H1 (cell line): ENCODE data around the gene SLC19A1. TPM values are rescaled to one million over a fixed set of nuclear protein-coding genes. Genes with fewer than 3 reads are reported as not detected.
A peak's percentile ranks its signal among the peaks of the same experiment; 100 is the strongest.

ENCODE experiments used
- CTCF ChIA-PET: fragments of 300-600 bp; sonication (Branson Sonifier 250); formaldehyde crosslinking; loops from one replicate; lab custom pipeline; 2021; ENCODE audit not compliant: partially characterized antibody; lab: Charles Lee
- POLR2A ChIA-PET: fragments of 300-600 bp; sonication (Branson Sonifier 250); formaldehyde crosslinking; loops from one replicate; lab custom pipeline; 2021; ENCODE audit warnings: inconsistent platforms; ENCODE audit not compliant: partially characterized antibody; lab: Charles Lee
- DNase-seq, 2 experiments: peaks; one replicate each; pipeline versions ENCODE4 v3.0.0 to v3.0.0-alpha.2; 2010 to 2022; ENCODE audit warnings: low spot score in 2 of 2, low read depth in 1 of 2, mixed read lengths in 1 of 2
- FAIRE-seq: peaks from 2 replicates; lab custom pipeline; 2011; peaks lifted over from hg19 to GRCh38; lab: Jason Lieb, UNC
- H2AFZ ChIP-seq: 2 replicates; pipeline ENCODE4 v1.8.1; 2012; ENCODE audit warnings: low read length, inconsistent platforms
- H2AK5ac ChIP-seq: 2 replicates; pipeline ENCODE4 v1.6.1; 2013; ENCODE audit warnings: low read depth, low read length
- H2BK120ac ChIP-seq: replicated peaks from 2 replicates; pipeline ENCODE3; 2013; ENCODE audit warnings: low read depth, low read length, inconsistent platforms
- H2BK12ac ChIP-seq: 2 replicates; pipeline ENCODE4 v1.6.1; 2013; ENCODE audit warnings: low read depth, low read length
- H2BK15ac ChIP-seq: 2 replicates; pipeline ENCODE4 v1.6.1; 2013; ENCODE audit warnings: low read length
- H2BK20ac ChIP-seq: 2 replicates; pipeline ENCODE4 v1.6.1; 2013; ENCODE audit warnings: low read length
- H2BK5ac ChIP-seq: 2 replicates; pipeline ENCODE4 v1.6.1; 2013; ENCODE audit warnings: low read depth, low read length
- H3K14ac ChIP-seq: 2 replicates; pipeline ENCODE4 v1.6.1; 2013; ENCODE audit warnings: inconsistent platforms; ENCODE audit not compliant: insufficient read length
- H3K18ac ChIP-seq: 2 replicates; pipeline ENCODE4 v1.6.1; 2013; ENCODE audit warnings: low read length; ENCODE audit errors: extremely low read depth
- H3K23ac ChIP-seq: 2 replicates; pipeline ENCODE4 v1.6.1; 2013; ENCODE audit warnings: inconsistent platforms; ENCODE audit not compliant: insufficient read length
- H3K23me2 ChIP-seq: 2 replicates; pipeline ENCODE4 v1.6.1; 2013; ENCODE audit warnings: low read depth, low read length
- H3K27ac ChIP-seq: 2 replicates; pipeline ENCODE4 v1.6.1; 2011; ENCODE audit warnings: low read depth, low read length, inconsistent platforms
- H3K27me3 ChIP-seq, 4 experiments: replicated peaks in 1 of 4; 1 replicate in 1 of 4; 2 replicates in 3 of 4; pipeline versions ENCODE4 v1.6.1 to v1.8.1; 2011 to 2013; ENCODE audit warnings: low read length in 3 of 4, mild to moderate bottlenecking in 3 of 4, inconsistent platforms in 2 of 4, mixed read lengths in 2 of 4, moderate library complexity in 1 of 4; ENCODE audit not compliant: control insufficient read depth in 3 of 4, insufficient read depth in 3 of 4; ENCODE audit errors: extremely low read depth in 1 of 4
- H3K36me3 ChIP-seq, 4 experiments: 2 replicates each; pipeline versions ENCODE4 v1.6.1 to v1.8.1; 2011 to 2013; ENCODE audit warnings: mild to moderate bottlenecking in 4 of 4, low read length in 3 of 4, moderate library complexity in 2 of 4, control low read depth in 1 of 4, inconsistent platforms in 1 of 4; ENCODE audit not compliant: insufficient read depth in 4 of 4, control insufficient read depth in 2 of 4
- H3K4ac ChIP-seq: replicated peaks from 2 replicates; pipeline ENCODE3; 2013; ENCODE audit warnings: low read length, low read depth, mixed read lengths, inconsistent platforms; ENCODE audit not compliant: insufficient read length
- H3K4me1 ChIP-seq, 4 experiments: replicated peaks in 1 of 4; 1 replicate in 1 of 4; 2 replicates in 3 of 4; pipeline versions ENCODE4 v1.6.1 to v1.8.1; 2011 to 2013; ENCODE audit warnings: low read length in 3 of 4, inconsistent platforms in 2 of 4, mixed read lengths in 1 of 4; ENCODE audit not compliant: insufficient read depth in 4 of 4, control insufficient read depth in 3 of 4
- H3K4me2 ChIP-seq, 2 experiments: 2 replicates each; pipeline versions ENCODE4 v1.6.1 to v1.8.1; 2011 to 2013; ENCODE audit warnings: low read depth in 2 of 2, low read length in 2 of 2, control low read depth in 1 of 2, inconsistent platforms in 1 of 2, mild to moderate bottlenecking in 1 of 2; ENCODE audit not compliant: insufficient read depth in 1 of 2
- H3K4me3 ChIP-seq, 4 experiments: fragments of 200-600, 300-600 bp in 1 of 4; sonication (generic), shearing (Covaris generic), sonication (Bioruptor Twin) in 1 of 4; 2 replicates each; pipeline versions ENCODE4 v1.5.1 to v1.8.1; 2011 to 2016; ENCODE audit warnings: low read length in 4 of 4, low read depth in 3 of 4, control low read depth in 2 of 4, inconsistent platforms in 2 of 4, mild to moderate bottlenecking in 2 of 4, mixed read lengths in 1 of 4, moderate library complexity in 1 of 4; ENCODE audit not compliant: insufficient read depth in 2 of 4; ENCODE audit errors: extremely low read depth in 1 of 4
- H3K56ac ChIP-seq: replicated peaks from 2 replicates; pipeline ENCODE3; 2013; ENCODE audit warnings: low read depth, mild to moderate bottlenecking, mixed read lengths, low read length, inconsistent platforms; ENCODE audit not compliant: insufficient read length
- H3K79me1 ChIP-seq: 2 replicates; pipeline ENCODE4 v1.6.1; 2013; ENCODE audit warnings: low read depth, low read length, control low read depth
- H3K79me2 ChIP-seq, 2 experiments: 2 replicates each; pipeline versions ENCODE4 v1.6.1 to v1.8.1; 2012 to 2013; ENCODE audit warnings: low read length in 2 of 2, mild to moderate bottlenecking in 2 of 2, inconsistent platforms in 1 of 2; ENCODE audit not compliant: insufficient read depth in 2 of 2, control insufficient read depth in 1 of 2
- H3K9ac ChIP-seq, 4 experiments: replicated peaks in 1 of 4; 1 replicate in 1 of 4; 2 replicates in 3 of 4; pipeline versions ENCODE4 v1.6.1 to v1.8.1; 2011 to 2013; ENCODE audit warnings: low read depth in 3 of 4, low read length in 3 of 4, control low read depth in 2 of 4, mild to moderate bottlenecking in 2 of 4, moderate library complexity in 2 of 4, inconsistent platforms in 1 of 4; ENCODE audit errors: extremely low read depth in 1 of 4
- H3K9me3 ChIP-seq, 2 experiments: 2 replicates each; pipeline versions ENCODE4 v1.6.1 to v1.8.1; 2012 to 2013; ENCODE audit warnings: mild to moderate bottlenecking in 2 of 2, moderate library complexity in 2 of 2, control low read depth in 1 of 2, inconsistent platforms in 1 of 2, low read depth in 1 of 2, low read length in 1 of 2, mixed read lengths in 1 of 2; ENCODE audit not compliant: insufficient read depth in 2 of 2
- H4K20me1 ChIP-seq, 2 experiments: replicated peaks in 1 of 2; 2 replicates each; pipeline versions ENCODE3 to v1.8.1; 2011 to 2013; ENCODE audit warnings: inconsistent platforms in 2 of 2, low read length in 2 of 2, mild to moderate bottlenecking in 1 of 2; ENCODE audit not compliant: insufficient read depth in 2 of 2, control insufficient read depth in 1 of 2
- H4K5ac ChIP-seq: 2 replicates; pipeline ENCODE4 v1.6.1; 2013; ENCODE audit warnings: low read length, low read depth, mixed read lengths, inconsistent platforms; ENCODE audit not compliant: insufficient read length
- H4K8ac ChIP-seq: 2 replicates; pipeline ENCODE4 v1.8.0; 2013; ENCODE audit warnings: mild to moderate bottlenecking, moderate library complexity, low read length, inconsistent platforms; ENCODE audit not compliant: insufficient read depth; ENCODE audit errors: extremely low read depth
- H4K91ac ChIP-seq: replicated peaks from 2 replicates; pipeline ENCODE3; 2013; ENCODE audit warnings: low read length, mixed read lengths, inconsistent platforms; ENCODE audit not compliant: insufficient read length
- POLR2AphosphoS5 ChIP-seq: IDR thresholded peaks from 2 replicates; pipeline ENCODE4 v1.6.1; 2011; ENCODE audit warnings: low read depth, low read length
- POU5F1 ChIP-seq: IDR thresholded peaks from 2 replicates; pipeline ENCODE4 v1.6.1; 2011; ENCODE audit warnings: low read depth, mild to moderate bottlenecking, low read length, moderate library complexity
- WGBS, 2 experiments: shearing (Covaris generic) in 1 of 2; methylation state at CpG; one replicate each; pipeline versions ENCODE4 v1.1.6 to v1.1.7; 2013 to 2015; ENCODE audit warnings: low lambda C conversion rate in 2 of 2, mixed read lengths in 2 of 2, inconsistent platforms in 1 of 2, low coverage in 1 of 2, missing lambda C conversion rate in 1 of 2; ENCODE audit not compliant: insufficient replicate concordance in 2 of 2, insufficient coverage in 1 of 2, insufficient read length in 1 of 2; ENCODE audit errors: extremely low coverage in 1 of 2, missing lambda C conversion rate in 1 of 2; 5-methylcytosine and 5-hydroxymethylcytosine counted together
- polyA plus RNA-seq, 7 experiments: library from polyadenylated mRNA; depleted of rRNA in 3 of 7; stranded (reverse) in 5 of 7; unstranded in 2 of 7; fragments of >200 nt in 5 of 7; fragments of 200-250 nt in 2 of 7; gene quantifications; 1 replicate in 5 of 7; 2 replicates in 1 of 7; 4 replicates in 1 of 7; pipeline versions ENCODE4 v1.2.1 to v1.2.3, GENCODE V29; 2011 to 2013; ENCODE audit warnings: missing spikeins in 2 of 7, mixed read lengths in 2 of 7
- total RNA-seq: library from RNA; stranded (reverse); fragmentation: NEBNext Ultra II Directional; extraction: Animal tissue kit (Norgen Biotek cat#: 25700); gene quantifications from 2 replicates; pipeline ENCODE4 v1.2.1, GENCODE V29; 2021

The SLC19A1 gene
- total and polyA plus RNA-seq, 2 of the 8 experiments (the other 6 are each of a cell fraction or from before 2014, with no cell fraction given), result 31.6 to 43.8 TPM

- Histone ChIP-seq H3K23ac (no peak overlapping the region), H3K23me2 (peaks cover 10% of the 10 kb centered on the region), H3K4me3 (no peak overlapping the region), H3K9me3 (peaks cover 3 to 4% of the 10 kb centered on the region in 2 experiments; a peak in 2 of 4 replicates), H3K4me2 (no peak overlapping the region), H3K56ac (no peak overlapping the region), H2AFZ (no peak overlapping the region), H3K4ac (peak overlapping the region; percentile 98), H3K27ac (no peak overlapping the region; the same call in 1 of the 2 replicates), H4K20me1 (peaks cover 10 to 27% of the 10 kb centered on the region in 2 experiments), H3K4me1 (no peaks in the 10 kb centered on the region), H2BK5ac (peak overlapping the region; percentile 9; the same call in 1 of the 2 replicates), H4K8ac (no peak overlapping the region), H3K14ac (no peak overlapping the region), H2BK12ac (peak overlapping the region; percentile 84; the same call in 1 of the 2 replicates)
- CTCF ChIA-PET, result interaction anchor here (0.7 to 2.2 kb wide), 8 partner anchors 8 to 208 kb away, joined by 3 to 5 read pairs (median 3); no protein-coding TSS in a partner anchor
- DNase-seq (no peak), FAIRE-seq (no peak)
- WGBS, 2 experiments, result 95% methylated on average over 31 of the region's 31 CpGs; no CpG with 5 or more reads in 1 of the 2 experiments
- TF ChIP-seq POLR2AphosphoS5 (peak; percentile 51; the same call in 1 of the 2 replicates), POU5F1 (no peak)
- TF ChIP-seq, all 59 proteins: peak for 1
- Histone ChIP-seq H3K27me3 (no peaks in the 10 kb centered on the region), H2BK15ac (no peak overlapping the region), H2BK120ac (peak overlapping the region; percentile 67), H3K18ac (no peak overlapping the region), H3K79me1 (peaks cover 2% of the 10 kb centered on the region; the same call in 1 of the 2 replicates), H3K9ac (peak overlapping the region in 1 of 4 experiments; percentile 13; a peak in 2 of 7 replicates), H4K91ac (peak overlapping the region; percentile 83), H2AK5ac (peak overlapping the region; percentile 71; the same call in 1 of the 2 replicates), H2BK20ac (no peak overlapping the region), H3K36me3 (peaks cover 13 to 90% (median 53%) of the 10 kb centered on the region in 4 experiments), H3K79me2 (no peaks in the 10 kb centered on the region), H4K5ac (no peak overlapping the region)
- POLR2A ChIA-PET, result interaction anchor here (1.1 to 1.6 kb wide), 3 partner anchors 9 to 26 kb away, joined by 3 to 5 read pairs (median 5); no protein-coding TSS in a partner anchor
These were observed 63.2 kb downstream of the SLC19A1 start for GRCh38 chr21:45478816-45479669.
